HG03460 (cell line): ENCODE results near the gene CHST11.
"Not testable (repeated sequence)": the region's sequence is repeated elsewhere in the genome, so short reads cannot be mapped to it uniquely, and the experiment has no call there.

ENCODE experiments used
- ATAC-seq: cut with Tn5 transposase; IDR thresholded peaks from one replicate; pipeline ENCODE4 v1.9.1; 2021; ENCODE audit not compliant: unreplicated experiment

CHST11 gene

DNA sequence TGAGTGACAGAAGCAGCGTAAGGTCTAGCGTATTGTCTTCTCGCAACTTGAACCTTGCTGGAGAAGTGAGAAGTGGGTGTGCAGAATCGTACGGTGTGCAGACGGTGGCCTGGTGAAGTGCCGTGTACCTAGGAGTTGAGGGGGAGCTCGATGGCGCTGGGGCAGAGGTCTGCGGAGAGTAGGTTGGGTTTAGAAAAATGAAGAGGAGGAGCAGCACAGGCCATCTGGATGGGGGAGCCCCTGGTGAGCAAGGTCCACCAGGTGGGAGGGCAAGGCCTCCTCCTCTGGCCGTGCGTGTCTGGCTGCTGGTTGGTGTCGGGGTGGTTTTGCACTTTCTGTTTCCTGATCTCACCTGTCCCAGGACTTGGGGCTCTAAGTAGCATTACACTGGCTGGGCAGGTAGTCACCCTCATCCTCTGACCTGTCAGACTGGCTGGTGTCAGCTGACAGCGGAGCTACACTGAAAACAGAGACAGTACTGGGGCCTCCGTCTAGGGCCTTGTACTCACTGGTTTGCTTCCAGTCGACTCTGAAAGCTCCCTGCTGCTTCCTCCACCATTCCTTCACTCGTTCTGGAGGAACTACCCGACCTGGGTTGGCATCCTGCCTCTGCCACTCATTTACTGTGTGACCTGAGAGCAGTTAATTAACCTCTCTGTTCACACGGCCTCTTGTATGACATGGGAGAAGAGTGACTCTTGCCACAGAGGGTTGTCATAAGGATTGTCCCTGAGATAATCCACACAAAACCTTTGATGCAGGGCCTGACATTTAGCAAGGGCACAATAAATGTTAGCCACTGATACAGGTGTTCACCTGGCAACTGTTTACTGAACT lies 273.1 kb downstream of the CHST11 start:
- no peak for ATAC-seq

GRCh38 chr12:104730763-104731162 lies 274.0 kb downstream of the CHST11 start:
- no peak for ATAC-seq

DNA sequence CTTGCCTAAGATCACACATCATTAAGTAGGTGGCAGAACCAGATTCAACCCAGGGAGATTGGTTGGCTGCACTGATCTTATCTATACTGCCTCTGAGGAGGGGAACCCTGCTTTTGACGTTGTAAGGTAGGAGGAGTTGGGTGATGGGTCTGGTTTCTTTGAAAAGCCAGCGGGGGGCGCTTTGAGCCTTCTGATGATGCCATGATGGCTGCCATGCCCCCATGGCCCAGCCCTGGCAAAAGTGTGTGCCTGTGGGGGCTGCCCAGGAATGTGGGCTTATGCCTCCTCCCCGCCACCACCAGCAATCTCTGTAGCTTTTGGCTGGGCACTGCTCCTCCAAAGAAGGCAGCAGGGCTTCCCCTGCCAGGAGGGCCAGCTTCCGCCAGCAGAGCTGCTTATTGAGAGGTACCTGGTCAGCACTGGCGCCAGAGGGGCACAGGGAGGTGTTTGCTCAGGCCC lies 277.0 kb downstream of the CHST11 start:
- no peak for ATAC-seq

DNA sequence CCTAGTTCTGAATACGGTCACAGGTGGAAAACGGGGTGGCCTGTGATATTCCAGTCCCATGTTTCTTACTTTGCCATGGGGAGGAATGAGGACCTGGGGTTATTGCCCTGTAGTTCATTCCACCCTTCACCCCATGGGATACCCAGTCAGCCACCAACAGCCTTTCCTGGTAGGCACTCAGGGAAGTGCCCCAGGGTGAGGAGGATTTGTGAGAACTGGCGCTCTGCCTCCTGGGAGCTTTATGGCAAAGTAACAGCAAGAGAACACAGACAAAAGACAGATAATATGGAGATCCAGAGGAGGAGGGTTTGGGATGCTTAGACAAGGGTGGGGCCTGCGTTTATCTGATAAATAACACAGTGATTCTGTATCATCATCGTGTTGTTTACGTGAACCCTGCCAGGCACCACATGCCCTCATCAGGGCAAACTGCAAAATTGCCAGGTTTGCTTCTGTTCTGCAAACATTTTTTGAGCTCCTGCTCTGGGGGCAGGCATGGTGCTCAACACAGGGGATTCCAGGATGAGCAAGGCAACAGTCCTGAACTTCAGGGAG lies 277.9 kb downstream of the CHST11 start:
- no peak for ATAC-seq

GRCh38 chr12:104735801-104736200 lies 279.1 kb downstream of the CHST11 start:
- no peak for ATAC-seq

- no peak for ATAC-seq
Observed at GRCh38 chr12:104736307-104736706, 279.6 kb downstream of the CHST11 start.

- ATAC-seq = no peak
Observed at GRCh38 chr12:104737113-104737512, 280.4 kb downstream of the CHST11 start.

DNA sequence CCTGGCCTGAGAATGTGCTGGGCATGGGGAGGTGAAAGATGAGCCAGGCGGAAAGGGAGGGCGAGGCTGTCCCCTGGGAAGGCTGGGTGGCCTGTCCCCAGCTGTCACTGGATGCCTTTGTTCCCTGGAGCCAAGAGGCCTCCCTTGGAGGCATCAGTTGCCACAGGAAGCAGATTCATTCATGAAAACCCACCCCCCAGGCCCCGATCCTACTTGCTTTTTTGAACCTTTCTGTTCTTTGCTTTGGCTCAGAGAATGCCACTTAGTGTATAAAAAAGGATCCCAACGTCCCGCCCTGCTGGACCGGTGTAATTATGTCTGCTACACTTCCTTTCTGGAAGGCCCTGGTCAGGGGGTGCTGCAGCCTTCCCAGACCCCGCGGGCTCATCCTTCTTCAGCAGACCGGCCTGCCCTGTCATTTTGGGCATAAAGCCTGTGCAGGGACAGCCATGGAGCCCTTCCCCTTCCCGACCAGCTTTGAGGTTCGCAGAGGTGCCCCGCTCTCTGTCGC lies 281.1 kb downstream of the CHST11 start:
- no peak for ATAC-seq

DNA sequence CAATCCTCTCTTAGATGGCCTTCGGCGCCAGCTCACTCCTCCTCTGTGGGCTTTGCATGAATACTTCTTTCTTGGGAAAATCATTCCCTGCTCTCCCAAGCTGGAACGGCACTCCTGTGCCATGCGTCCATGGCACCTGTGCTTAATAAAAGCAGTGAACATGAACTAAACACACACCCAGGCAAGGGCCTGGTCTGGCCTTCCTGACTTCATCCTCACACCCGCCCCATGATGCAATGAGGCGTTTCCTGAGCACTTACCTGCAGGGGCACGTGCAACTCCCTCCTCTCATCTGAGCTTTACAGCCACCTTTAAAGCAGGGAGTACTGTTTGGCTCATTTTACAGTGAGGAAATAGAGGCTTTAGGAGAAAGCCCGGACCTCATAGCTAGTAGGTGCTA lies 281.6 kb downstream of the CHST11 start:
- no peak for ATAC-seq

DNA sequence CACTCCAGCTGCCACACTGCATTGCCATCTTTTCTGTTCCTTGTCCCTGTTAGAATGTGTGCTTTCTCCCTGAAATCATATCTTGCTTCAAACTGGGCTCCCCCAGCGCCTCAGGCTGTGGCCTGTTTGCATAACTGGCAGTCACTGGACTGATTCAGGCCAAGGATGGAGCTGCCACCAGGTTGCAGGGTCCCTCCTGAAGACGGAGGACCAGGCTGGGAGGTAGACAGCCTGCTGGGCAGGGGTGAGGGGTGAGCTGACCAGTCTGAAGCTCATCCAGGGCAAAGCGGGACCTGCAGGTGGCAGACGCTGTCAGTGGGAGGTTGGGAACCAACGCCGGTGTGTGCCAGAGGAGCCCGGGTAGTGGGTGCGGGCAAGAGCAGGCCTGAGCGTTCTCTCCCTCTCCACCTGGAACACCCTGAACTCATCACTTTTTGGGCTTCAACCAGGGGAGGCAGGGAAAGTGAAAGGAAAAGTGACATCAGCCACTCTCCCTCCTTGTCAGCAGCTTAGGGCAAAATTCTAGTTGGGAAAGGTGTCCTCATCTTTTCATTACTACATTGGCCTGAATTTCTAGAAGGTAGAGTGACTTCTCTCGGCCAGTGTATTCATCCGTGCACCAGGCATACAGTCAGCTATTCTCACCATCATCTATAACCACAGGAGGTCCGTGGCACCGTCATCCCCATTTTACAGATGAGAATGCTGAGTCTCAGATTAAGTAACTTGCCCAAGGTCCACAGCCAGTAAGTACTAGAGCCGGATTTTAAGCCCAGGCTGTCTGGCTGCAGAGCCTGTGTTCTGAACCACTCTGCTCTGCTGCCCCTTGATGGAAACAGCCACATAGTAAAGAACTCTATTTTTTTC lies 282.3 kb downstream of the CHST11 start:
- no peak for ATAC-seq

- ATAC-seq = peak; percentile 61
Observed at GRCh38 chr12:104740668-104741067, 283.9 kb downstream of the CHST11 start.

DNA sequence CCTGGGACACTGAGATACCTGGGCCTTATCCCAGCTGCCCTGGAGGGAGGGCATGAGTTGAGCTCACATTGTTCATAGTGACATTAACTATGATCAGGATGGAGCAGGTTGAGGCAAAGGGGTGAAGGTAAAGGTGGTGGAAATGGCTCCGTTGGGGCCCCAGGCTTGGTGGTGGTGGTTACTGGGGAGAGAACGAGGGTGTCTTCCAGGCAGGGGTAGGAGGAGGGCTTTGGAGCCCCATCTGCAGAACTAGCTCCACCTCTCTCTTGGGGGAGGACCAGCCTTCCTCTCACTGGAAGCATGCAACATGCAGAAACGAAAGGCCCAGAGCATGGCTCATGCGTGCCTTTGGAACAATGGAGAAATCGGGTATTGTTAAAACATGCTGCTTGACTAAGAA lies 284.3 kb downstream of the CHST11 start:
- ATAC-seq = peak; percentile 15

- ATAC-seq = no peak
Observed at GRCh38 chr12:104741497-104742367, 285.0 kb downstream of the CHST11 start.

DNA sequence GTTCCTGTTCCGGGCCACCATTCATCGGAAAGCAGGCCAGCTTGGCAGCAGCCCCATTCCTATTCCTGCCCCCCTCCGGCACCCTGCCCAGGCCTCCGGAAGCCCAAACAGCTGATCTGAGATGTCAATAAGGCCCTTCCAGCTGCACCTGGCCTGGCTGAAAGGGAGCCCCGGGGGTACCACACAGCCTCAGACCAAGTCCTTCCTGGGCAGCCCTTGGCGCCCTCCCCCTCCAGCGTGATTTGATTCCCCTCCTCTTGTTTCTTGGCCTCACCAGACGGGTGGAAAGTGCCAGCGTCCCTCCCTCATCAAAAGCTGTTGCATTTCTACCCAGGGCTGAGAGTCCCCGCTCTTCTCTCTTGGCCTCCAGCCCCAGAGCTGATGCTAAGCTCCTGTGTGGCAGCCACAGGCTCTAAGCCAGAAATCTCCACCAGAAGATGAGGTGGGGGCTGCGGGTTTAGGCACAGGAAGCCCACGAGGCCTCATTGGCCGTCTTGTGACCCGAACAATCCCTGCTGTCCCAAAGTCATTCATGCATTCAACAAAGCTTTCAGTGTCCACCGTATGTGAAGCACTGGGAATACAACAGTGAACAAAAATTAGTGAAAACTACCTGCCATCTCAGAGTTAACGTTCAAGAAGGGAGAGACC lies 285.9 kb downstream of the CHST11 start:
- no peak for ATAC-seq

- ATAC-seq = no peak
Observed at GRCh38 chr12:104743202-104743580, 286.4 kb downstream of the CHST11 start.

GRCh38 chr12:104743753-104744548 lies 287.2 kb downstream of the CHST11 start:
- ATAC-seq = not testable (repeated sequence)

DNA sequence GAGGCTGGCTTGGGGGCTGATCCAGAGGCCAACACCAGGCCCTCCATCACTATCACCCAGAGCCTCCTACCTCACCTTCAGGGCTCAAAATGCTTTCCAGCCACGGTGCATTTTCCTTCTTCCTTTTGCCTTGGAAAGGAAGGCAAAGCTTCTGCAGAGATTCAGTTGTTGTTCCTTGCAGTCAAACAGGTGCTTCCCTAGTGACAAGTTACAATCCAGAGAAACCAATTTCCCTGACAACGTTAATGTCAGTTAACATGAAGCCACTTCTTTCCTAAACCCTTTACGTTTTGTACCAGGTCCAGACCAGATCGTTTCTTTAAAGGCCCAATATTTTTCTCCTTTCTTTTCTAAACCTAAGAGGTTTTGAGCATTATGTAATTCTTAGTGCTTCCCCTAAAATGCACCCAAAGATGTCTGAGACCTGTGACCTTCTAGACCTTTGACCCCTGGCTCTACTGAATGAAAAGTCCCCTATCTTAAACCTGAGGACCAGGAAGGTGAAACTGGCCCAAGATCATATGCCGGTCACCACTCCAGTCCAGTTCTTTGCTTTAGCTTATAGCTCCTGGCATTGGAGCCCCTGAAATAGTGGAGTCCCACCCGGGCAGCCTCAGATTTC lies 289.8 kb downstream of the CHST11 start:
- ATAC-seq = no peak

GRCh38 chr12:104747330-104747729 lies 290.6 kb downstream of the CHST11 start:
- ATAC-seq = no peak

DNA sequence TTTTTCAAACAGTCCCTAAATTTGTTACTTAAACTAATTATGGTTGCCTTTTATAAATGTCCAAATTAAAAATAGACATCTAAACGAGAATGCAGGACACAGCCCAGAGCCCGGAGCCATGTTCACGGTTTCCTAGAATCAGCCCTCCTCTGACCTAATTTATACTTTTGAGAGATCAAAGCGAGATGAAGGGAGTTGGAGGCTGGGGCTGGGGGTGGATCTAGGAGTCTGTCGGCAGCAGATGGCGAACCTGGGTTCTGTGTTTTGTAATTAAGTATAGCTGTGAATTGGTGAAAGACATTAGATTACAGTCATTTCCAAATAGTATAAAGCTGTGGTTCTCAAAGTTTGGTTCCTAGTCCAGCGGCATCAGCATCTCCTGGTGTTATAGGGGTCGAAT lies 291.2 kb downstream of the CHST11 start:
- no peak for ATAC-seq
